HuH-7 (cell line): ENCODE results near the gene MYH14.
A peak's percentile ranks its signal among the peaks of the same experiment; 100 is the strongest.

Experiments used
- DNase-seq: peaks from one replicate; pipeline ENCODE4 v3.0.0; 2011; ENCODE audit warnings: low spot score

Gene MYH14

GRCh38 chr19:50258918-50259372 is 55.5 kb downstream of the MYH14 start:
- peak; percentile 62 for DNase-seq

DNA sequence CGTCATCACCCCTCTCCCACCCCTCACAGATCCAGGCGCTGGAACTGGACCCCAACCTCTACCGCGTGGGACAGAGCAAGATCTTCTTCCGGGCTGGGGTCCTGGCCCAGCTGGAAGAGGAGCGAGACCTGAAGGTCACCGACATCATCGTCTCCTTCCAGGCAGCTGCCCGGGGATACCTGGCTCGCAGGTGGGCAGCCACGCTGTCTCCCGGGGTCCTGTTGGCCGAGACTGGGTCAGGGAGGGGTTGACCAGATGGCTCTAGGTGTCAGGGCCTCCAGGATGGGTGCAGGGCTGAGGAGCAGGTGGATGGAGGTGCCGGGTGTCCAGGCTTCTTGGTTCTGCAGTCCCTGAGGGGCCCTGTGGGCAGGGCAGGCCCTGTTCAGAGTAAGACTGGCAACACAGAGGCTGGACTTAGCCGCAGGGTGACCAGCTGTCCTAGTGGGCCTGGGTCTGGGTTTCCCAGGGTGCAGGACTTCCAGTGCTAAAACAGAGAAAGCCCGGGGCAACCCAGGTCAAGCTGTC is 58.1 kb downstream of the MYH14 start:
- DNase-seq, result no peak

- no peak for DNase-seq
Measured at GRCh38 chr19:50263176-50263575, 59.8 kb downstream of the MYH14 start.

DNA sequence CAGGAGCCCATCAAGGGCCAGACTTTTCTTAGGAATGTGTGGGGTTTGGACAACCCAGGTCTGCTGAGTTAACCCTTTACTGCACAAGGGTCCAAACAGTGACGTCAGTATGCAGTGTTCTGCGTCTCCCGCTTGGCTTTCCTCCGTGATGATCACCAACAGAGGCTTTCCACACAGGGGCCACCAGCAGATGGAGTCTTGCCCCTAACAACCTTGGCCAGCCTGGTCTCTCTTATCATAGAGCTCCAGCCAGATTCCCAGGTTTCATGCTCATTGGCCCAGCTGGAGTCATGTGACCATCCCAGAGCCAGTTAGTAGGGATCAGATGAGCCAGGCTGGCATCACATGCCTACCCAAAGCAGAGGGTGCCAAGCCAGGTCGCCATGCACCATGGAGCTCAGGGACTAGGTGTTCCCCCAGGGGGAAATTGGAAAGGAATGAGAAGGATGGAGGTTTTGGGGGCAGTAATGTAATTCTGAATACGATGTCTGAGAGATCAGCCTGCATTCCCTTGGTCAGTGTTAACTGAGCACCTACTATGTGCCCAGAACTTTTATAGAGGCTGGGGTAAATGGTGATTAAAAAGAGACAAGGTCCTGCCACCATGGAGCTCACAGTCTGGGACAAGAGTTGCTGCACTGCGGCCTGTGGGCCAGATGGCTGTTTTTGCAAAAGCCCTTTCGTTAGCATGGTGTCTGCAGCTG is 61.2 kb downstream of the MYH14 start:
- peak; percentile 56 for DNase-seq

DNA sequence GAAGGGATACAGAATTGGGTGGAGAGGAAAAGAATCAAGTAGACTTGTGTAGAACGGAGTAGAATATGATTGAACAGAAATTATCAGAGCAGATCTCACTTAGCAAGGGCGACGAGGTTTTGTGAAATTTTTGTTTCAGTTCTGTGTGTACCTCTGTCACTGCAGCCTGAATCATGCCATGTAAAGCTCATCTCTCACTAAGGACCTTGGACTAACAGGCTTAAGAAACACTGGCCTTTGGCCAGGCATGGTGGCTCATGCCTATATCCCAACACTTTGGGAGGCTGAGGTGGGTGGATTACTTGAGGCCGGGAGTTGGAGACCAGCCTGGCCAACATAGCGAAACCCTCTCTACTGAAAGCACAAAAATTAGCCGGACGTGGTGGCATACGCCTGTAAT is 62.6 kb downstream of the MYH14 start:
- no peak for DNase-seq

GRCh38 chr19:50266896-50267295 is 63.5 kb downstream of the MYH14 start:
- no peak for DNase-seq

DNA sequence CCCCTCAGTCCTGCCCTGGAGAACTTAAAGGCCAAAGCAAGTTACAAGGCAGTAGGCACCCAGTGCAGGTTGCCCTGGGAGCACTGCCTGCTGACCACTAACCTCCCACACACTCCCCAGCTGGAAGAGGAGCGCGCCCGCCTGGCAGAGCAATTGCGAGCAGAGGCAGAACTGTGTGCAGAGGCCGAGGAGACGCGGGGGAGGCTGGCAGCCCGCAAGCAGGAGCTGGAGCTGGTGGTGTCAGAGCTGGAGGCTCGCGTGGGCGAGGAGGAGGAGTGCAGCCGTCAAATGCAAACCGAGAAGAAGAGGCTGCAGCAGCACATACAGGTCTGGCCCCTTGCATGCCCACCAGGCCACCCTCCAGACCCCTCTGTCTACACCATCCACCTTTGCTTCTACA is 64.6 kb downstream of the MYH14 start:
- DNase-seq, result no peak

DNA sequence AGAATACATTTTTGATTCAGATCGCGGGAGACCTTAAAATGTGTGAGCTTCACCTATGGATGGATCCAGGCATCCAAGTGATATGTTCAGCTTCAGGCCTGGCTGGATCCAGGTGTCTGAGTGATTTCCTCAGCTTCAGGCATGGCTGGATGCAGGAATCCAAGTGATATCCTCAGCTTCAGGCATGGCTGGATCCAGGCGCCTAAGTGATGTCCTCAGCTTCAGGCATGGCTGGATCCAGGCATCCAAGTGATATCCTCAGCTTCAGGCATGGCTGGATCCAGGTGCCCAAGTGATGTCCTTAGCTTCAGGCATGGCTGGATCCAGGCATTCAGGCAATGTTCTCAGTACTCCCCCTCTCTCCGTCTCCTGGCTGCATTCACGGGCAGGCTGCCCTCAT is 65.1 kb downstream of the MYH14 start:
- DNase-seq, result no peak

GRCh38 chr19:50269653-50270052 is 66.2 kb downstream of the MYH14 start:
- no peak for DNase-seq

- no peak for DNase-seq
Measured at GRCh38 chr19:50272263-50272897, 69.0 kb downstream of the MYH14 start.

DNA sequence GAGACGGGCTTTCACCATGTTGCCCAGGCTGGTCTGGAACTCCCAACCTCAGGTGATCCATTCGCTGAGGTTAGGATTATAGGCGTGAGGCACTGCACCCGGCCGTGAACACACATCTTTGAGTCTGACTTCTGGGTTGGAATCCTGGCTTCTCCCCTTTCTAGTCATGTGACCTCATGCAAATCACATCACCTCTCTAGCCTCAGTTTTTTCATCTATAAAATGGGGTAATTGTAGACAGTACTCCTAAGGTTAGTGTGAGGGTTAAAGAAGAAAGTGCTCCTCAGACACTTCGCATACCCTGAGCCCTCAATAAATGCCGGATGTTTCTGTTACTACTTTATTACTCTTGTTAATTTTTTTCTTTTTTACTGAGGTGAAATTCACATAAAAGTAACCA is 70.4 kb downstream of the MYH14 start:
- DNase-seq, result no peak

DNA sequence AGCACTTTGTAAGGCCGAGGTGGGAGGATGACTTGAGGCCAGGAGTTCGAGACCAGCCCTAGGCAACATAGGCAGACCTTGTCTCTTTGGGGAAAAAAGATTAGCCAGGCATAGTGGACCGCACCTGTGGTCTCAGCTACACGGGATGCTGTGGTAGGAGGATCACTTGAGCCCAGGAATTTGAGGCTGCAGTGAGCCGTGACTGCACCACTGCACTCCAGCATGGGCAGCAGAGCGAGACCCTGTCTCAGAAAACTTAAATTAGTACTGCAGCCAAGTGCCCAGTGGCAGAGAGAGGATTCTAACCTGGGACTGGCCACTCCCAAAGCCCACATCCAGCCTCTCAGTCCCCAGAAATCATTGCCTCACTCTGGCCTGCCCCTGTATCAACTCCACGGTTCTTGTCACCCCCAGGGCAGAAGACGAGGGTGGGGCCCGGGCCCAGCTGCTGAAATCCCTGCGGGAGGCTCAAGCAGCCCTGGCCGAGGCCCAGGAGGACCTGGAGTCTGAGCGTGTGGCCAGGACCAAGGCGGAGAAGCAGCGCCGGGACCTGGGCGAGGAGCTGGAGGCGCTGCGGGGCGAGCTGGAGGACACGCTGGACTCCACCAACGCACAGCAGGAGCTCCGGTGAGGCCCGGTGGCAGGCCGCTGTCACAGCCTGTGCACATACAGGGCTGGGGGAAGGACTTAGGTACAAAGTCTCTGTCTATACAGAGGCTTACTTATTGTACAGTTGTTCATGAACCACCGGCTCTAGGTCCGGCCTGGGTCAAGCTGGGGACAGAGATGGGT is 72.4 kb downstream of the MYH14 start:
- peak; percentile 36 for DNase-seq

- no peak for DNase-seq
Measured at GRCh38 chr19:50276370-50277063, 73.1 kb downstream of the MYH14 start.

- no peak for DNase-seq
Measured at GRCh38 chr19:50277966-50278580, 74.7 kb downstream of the MYH14 start.

GRCh38 chr19:50280074-50280473 is 76.7 kb downstream of the MYH14 start:
- no peak for DNase-seq

DNA sequence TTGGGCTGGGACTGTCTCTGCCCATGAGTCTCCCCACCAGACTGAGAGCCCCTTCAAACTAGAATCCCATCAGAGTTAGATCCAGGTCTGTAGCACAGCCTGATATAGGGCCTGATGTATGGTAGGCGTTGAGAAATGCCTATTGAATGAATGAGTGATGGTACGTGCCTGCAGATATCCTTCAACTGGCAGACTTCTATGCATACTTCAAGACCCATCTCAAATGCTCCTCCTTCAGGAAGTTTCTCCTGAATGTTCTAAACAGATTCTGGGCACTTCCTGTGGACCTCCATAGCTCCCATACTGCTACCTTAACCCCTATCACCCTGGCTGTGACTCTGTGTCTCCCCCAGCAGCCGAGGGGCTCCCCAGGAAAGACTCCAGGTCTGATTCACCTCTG is 77.6 kb downstream of the MYH14 start:
- no peak for DNase-seq

DNA sequence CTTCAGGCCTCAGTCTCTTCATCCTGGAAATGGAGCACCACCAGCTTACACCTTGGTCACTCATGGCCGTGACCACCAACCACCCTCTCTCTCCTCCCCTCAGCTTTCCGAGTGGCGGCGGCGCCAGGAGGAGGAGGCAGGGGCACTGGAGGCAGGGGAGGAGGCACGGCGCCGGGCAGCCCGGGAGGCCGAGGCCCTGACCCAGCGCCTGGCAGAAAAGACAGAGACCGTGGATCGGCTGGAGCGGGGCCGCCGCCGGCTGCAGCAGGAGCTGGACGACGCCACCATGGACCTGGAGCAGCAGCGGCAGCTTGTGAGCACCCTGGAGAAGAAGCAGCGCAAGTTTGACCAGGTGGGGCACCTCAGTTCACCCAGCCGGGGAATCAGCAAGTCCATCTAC is 78.1 kb downstream of the MYH14 start:
- DNase-seq, result no peak

DNA sequence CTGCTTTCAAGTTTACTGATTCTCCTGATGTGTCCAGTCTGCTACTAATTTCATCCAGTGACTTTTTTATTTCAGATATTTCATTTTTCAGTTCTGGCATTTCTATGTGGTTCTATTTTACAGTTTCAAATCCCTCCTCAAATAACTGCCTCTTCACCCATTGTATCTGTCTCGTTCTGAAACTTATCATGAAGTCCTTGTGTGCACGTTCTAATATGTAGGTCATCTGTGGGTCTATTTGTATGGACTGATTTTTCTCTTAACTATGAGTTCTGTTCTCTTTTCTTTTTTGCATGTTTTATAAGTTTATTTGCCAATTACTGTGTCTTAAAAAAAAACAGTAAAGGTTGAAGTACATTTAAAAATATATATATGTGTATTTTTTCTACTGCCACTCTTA is 82.4 kb downstream of the MYH14 start:
- no peak for DNase-seq

- no peak for DNase-seq
Measured at GRCh38 chr19:50286443-50286842, 83.0 kb downstream of the MYH14 start.

DNA sequence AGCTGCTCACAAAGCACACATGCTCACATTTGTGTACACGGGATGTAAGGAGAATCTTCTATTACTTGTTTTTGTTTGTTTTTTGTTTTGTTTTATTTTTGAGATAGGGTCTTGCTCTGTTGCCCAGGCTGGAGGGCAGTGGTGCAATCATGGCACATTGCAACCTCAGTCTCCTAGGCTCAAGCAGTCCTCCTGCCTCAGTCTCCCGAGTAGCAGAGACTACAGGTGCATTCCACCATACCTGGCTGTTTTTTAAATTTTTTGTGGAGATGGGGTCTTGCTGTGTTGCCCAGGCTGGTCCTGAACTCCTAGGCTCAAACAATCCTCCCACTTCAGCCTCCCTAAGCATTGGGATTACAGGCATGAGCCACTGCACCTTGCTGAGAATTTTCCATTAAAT is 83.9 kb downstream of the MYH14 start:
- DNase-seq, result no peak

GRCh38 chr19:50288954-50289353 is 85.5 kb downstream of the MYH14 start:
- no peak for DNase-seq

DNA sequence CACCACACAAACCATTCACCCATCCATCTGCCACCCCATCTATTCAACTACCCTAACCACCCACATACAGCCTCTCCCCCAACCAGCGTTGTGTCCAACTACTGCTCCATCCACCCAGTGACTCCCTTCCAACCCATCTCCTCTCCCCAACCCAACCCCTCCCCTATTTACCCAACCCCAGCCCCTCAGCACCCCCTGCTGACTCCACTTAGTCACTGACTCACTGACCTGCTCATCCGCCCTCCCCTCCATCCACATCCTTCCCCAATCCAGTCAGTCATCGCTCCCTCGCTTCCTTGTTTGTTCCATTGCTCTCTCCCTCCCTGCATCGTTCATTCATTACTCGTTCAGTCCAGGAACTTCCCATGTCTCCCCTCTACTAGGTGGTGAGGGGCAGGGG is 86.6 kb downstream of the MYH14 start:
- DNase-seq, result no peak
